GM19025 (cell line): ENCODE results near the gene EEF1A2.

ENCODE experiments used
- ATAC-seq: cut with Tn5 transposase; IDR thresholded peaks from one replicate; pipeline ENCODE4 v1.9.1; 2021; ENCODE audit warnings: mild to moderate bottlenecking, low read depth, moderate library complexity; ENCODE audit not compliant: unreplicated experiment

Gene EEF1A2

DNA sequence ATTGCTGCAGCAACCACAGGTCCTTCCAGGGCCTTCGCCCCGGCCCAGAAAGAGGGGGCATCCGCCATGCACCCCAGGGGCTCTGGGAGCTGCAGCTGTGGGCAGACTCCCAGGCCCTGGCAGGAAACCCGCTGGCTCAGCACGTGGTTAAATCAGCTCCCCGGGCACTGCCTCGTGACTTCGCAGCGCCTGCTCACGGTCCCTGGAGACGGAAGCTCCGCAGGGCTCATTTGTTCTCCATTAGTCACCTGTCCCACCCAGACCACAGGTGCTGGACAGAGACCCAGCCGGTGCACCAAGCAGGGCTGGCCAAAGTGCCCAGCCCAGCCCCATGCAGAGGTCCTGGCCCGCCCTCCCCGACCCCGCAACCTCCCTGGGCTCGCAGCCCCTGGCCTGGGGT is 41.1 kb downstream of the EEF1A2 start:
- no peak for ATAC-seq

GRCh38 chr20:63456429-63457284 is 42.2 kb downstream of the EEF1A2 start:
- ATAC-seq = no peak

DNA sequence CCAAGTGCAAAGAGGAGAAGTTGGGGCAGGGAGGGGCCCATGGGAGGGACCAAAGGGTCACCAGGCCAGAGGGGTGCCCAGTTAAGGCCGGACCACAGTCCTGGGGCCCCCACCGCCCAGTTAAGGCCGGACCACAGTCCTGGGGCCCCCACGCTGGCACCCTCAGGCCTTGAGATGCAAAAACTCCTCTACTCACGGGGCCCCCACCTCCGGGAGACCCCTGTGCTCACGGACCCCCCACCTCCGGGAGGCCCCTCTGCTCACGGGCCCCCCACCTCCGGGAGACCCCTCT is 43.4 kb downstream of the EEF1A2 start:
- ATAC-seq = no peak

DNA sequence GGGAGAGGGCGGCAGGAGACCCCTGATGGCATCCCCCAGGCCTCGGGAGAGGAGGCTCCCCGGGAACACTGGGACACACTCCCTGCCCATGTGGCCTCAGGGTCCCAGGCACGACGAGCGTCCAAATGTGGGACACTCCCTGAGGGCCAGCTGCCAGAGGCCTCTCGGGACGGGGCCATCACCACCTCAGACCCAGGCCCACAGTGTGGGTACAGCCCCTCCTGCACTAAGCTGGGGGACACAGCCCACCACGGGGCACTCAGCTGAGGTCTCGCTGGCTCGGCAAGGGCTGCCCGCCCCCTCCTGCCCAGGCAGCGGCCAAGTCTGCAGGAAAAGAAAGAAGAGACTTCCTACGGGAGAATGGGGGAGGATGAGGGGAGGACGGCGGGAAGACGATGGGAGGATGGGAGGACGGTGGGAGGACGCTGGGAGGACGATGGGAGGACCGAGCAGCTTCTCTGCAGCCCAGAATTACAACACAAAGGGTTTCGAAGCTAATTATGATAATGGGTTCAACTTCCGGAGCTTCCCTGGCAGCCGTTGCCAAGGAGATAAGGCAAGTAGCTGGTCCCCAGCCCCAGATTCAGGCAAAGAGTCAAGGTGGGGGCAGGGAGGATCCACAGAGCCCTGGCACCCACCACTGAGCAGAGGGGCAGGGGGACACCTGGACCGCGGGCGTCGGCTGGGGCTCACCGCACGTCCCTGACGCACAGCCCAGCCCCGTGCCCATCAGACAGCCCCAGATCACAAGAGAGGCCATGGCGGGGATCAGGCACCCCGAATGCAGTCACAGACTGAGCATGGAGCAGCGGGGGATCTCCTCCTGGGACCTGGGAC is 43.9 kb downstream of the EEF1A2 start:
- ATAC-seq = no peak

- ATAC-seq = no peak
These were observed 45.9 kb downstream of the EEF1A2 start for GRCh38 chr20:63452821-63453523.

- no peak for ATAC-seq
These were observed 46.5 kb downstream of the EEF1A2 start for GRCh38 chr20:63452341-63452740.

DNA sequence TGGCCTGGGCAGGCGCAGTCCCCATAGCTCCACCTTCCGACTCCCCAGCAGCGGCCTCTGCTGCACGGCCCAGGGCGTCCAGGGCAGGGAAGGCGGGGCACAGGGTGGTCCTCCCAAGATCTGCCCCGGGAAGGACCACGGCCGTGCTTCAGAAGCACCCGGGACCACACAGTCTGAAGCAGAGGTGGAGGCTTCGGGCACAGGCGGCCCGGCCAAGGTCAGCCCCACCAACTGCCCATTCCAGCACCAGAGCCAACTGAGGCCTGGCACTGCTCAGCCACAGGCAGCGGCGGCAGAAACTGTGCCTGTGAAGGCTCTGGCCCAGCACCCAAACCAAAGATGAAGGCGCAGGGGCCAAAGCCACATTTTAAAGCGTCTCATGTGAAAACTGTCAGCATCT is 47.1 kb downstream of the EEF1A2 start:
- no peak for ATAC-seq

DNA sequence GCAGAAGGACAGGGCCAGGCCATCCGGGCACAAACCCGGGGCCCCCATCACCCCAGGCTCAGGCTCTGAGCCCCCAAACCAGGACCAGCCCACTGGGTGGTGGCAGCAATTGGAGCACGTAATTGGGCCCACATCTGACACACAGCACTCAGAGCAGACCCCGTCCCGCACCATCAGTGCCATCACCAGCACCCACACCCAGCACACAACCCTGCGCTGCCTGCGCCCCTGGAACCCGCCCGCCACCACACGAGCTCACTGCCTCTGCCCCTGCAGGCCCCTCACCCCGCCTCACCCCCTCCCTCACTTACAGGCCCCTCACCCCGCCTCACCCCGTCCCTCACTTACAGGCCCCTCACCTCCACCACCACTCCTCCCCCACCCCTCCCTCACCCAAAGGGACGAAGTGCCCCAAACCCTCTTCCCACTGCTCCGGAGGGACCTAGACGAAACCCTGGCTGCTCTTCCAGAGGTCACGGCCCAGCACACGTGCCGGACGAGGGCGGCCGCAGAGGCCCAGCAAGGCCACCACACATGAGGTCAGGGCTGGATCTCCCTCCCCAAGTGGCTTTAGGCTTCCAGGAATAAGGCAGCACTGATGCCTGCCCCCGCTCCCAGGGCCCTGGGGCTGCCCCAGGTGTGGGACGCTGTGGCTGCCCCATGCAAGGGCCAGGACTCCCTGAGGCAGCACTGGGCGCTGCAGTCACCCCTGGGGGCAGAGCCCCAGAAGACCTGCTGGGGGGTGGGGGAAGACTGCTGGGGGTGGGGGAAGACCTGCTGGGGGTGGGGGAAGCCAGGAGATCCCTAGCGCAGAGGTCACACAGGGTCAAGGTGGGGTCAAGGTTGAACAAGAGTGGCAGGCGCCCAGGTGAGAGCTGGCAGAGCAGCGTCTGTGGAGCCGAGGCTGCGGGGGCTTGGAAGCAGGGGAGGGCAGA is 48.8 kb downstream of the EEF1A2 start:
- no peak for ATAC-seq

DNA sequence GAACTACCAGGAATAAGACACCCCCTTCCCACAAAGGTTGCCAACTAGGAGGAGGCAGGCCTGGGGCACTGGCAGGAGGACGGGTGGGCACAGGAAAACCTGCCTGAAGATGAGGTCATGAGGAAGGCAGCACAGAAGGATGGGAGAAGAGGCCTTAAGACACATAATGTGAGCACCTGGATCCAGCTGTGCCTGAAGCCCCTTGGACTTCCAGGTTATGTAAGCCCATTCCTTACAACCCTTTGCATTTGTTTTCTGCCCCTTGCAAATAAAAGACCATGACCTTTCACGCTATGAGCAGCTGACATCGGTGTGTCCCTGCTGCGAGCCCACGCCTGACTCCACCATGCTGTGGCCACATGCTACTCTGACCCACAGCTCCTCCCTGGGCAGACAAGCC is 49.9 kb downstream of the EEF1A2 start:
- ATAC-seq = no peak

- ATAC-seq = no peak
These were observed 50.9 kb downstream of the EEF1A2 start for GRCh38 chr20:63448031-63448430.

- ATAC-seq = no peak
These were observed 51.6 kb downstream of the EEF1A2 start for GRCh38 chr20:63447320-63447719.

- ATAC-seq = no peak
These were observed 52.5 kb downstream of the EEF1A2 start for GRCh38 chr20:63446216-63447024.

- ATAC-seq = no peak
These were observed 53.7 kb downstream of the EEF1A2 start for GRCh38 chr20:63445075-63445734.

DNA sequence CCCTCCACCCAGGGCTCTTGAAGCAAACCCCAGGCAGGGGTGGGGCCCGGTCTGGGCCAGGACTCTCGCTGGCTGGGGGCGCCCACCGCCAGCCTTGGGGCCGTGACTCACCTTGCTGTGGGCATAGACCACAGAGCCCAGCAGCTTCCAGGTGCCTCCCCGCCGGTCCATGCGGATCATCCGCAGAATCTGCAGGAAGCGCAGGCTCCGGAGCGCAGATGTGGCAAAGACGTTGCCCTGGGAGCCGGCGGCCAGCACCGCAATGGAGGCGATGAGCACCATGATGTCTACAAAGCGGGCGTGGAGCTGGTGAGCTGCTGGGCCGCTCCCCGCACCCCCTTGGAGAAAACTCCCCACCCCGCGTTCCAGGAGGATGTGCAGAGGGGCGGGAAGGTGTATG is 54.3 kb downstream of the EEF1A2 start:
- ATAC-seq = no peak

DNA sequence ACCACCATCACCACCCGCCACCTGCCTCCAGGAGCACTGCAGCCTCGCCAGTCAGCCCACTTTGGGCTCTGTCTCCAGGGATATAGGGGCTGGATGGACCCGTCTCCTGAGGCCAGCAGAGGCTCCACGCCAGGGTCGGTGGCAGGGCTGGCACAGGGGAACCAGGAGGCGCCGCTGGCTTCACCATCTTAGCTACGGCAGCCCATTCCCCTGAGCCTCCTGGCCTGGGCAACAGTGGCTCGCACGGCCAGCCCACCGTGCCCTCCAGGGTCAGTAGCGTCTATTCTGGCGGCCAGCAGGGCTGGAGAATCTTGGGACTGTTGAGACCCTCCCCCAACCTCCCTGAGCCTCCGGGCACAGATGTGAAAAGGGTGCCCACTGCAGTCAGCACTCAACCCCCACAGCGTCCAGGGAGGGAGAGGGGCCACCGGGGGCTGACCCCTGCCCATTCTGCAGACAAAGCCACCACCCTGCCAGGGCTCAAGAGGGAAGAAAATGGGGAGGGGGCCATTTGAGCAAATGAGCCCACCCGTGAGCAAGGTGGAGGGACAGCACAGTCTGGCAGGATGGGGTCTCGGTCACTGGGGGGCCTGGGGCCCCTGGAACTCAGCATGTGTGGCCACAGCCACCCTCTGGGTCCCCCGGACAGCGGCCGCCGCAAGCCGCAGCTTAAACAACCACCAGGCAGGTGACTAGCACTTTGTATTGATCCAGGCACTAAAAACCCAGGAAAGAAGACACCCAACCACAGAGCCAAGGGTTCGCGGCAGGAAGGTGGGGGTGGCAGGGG is 55.1 kb downstream of the EEF1A2 start:
- no peak for ATAC-seq

GRCh38 chr20:63442100-63442493 is 56.8 kb downstream of the EEF1A2 start:
- no peak for ATAC-seq

- ATAC-seq = no peak
These were observed 57.5 kb downstream of the EEF1A2 start for GRCh38 chr20:63441136-63442099.
